Measurements from ENCODE around the gene IMMP2L.

Gene IMMP2L

DNA sequence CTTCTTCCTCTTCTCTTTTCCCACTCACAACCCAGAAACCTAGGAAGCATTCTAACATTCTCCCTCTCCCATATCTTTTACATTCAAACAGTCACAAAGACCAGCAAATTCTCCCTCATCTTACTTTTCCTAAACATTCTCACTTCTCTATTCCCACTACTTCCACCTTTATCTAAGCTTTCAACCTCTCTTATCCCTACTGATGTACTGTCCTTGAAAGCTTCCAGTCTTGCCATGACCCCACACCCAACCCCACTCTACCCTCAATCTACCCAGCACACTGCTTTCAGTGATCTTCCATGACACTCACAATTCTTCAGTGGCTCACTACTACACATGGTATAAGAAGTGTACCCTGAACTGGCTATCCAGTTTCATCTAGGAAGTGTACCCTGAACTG is 5.3 kb downstream of the IMMP2L start:
- DNase-seq, result no peak

- DNase-seq, result no peak
Measured at GRCh38 chr7:111554086-111554485, 8.2 kb downstream of the IMMP2L start.

DNA sequence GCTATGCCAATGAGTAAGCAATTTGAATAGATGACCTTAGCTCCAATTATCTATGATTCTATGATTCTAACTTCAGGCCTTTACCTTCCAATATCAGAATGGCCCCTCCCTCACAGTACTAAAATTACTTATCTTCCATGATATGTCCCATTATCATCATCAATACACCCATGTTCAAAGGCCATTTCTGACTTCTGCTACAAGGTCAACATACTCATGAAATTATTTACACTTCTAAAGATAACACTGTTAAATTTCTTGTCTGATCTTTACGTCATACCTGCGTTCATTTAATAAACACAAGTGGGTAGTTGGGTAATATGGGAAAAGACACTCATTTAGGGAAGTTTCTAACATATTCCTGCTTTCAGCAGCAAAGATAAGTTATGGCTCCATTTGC is 21.2 kb downstream of the IMMP2L start:
- no peak for DNase-seq

GRCh38 chr7:111540199-111540815 is 22.0 kb downstream of the IMMP2L start:
- DNase-seq, result no peak

GRCh38 chr7:111537134-111537533 is 25.2 kb downstream of the IMMP2L start:
- no peak for DNase-seq

DNA sequence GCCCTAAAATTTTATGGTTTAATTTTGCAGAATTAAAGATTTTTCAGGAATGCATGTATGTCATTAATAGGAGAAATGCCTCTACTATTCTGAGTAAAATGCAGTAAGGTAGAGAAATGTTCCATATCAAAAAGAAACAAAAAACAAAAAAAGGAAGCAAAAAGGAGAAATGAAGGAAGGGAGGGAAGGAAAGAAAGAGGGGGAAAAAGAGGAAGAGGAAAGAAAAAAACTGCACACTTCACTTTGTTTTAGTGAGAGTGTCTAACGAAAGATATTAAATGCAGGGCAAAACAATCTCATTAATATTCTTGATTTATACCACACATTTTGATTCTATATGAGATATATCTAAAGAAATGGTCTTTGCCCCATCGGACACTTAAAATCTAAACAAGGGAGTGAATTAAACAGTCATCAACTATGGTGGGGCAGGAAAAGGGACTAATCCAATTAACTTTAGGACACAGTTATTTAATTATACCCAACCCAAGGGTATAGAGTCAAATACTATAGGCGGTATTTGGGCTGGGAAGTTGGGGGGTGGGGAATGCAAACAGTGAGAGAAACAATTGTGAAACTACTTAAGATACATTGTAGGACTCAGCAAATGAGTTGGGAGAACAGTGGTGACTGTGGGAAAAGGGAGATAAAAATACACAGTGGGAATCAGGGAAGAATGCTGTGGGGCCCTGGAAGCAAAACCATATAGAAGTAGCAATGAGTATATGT is 27.0 kb downstream of the IMMP2L start:
- DNase-seq, result no peak

GRCh38 chr7:111532625-111533024 is 29.7 kb downstream of the IMMP2L start:
- DNase-seq, result no peak

GRCh38 chr7:111531993-111532392 is 30.3 kb downstream of the IMMP2L start:
- DNase-seq, result no peak

DNA sequence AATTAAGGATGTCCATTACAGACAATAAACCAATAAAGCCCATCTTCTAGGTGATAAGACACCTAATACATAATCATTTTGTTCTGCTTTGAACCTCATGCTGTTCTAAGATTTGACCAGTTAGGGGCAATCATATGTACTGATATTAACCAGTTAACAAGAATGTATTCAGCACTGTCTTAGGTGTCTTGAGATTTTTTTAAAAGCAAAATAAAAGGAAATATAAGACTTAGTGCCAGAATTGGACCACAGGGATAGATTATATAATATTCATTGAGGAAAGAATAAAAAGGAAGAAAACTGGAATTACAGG is 32.0 kb downstream of the IMMP2L start:
- DNase-seq, result no peak

- DNase-seq, result no peak
Measured at GRCh38 chr7:111529507-111530355, 32.6 kb downstream of the IMMP2L start.

GRCh38 chr7:111528331-111528730 is 34.0 kb downstream of the IMMP2L start:
- no peak for DNase-seq

GRCh38 chr7:111527545-111527944 is 34.7 kb downstream of the IMMP2L start:
- DNase-seq, result no peak

DNA sequence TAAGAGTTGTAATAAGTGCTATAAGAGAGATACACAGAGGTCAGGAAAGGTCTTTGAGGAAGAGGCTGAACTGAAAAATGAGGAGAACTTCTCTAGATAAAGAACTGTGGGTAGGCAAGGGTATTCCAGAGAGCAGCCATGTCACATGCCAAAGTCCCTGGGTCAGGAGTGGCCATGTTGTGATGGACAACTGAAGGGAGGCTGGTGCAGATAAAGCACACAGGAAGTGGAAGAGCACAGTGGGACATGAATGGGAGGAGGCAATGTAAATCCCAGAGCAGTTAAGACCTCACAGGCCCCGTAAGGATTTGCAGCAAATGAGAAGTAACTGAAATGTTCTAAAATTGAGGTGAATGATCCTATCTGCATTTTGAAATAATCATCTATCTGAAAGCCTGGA is 37.2 kb downstream of the IMMP2L start:
- no peak for DNase-seq

- no peak for DNase-seq
Measured at GRCh38 chr7:111521660-111522059, 40.6 kb downstream of the IMMP2L start.

DNA sequence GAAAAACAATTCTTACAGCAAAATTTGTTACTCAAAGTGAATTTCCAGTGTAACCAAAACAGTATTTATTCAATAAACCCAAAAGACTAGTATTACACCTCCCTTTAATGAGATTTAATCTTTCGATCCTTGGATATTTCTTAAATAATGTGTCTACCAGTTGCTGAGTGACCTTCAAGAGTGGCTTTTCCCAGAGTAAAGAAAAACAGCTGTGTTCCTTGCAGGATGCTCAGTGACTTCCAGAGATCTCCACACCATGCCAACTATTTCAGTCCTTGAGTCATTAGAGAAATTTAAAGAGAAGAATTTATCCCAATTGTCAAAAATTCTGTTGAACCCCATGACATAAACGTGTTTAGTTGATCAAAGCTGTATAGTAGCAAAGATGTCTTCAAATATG is 44.0 kb downstream of the IMMP2L start:
- no peak for DNase-seq

- DNase-seq, result no peak
Measured at GRCh38 chr7:111517549-111517951, 44.7 kb downstream of the IMMP2L start.

DNA sequence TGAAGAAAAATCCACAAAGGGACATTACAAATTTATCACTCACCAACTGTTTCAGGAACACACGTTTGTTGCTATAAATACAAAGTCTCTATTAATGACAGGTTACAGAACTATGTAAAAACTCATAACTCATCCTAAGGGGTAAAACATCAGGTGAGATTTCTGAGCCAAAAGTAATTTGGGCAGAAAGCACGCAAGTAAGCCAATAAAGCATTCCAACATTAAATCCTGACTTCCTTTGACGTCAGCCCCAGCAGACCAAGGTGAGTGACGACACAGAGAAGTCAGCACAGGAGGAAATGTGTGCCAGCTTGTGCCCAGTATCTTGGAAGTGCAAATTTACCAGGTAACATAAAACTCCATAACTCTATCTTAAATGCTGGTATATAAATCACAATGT is 45.7 kb downstream of the IMMP2L start:
- DNase-seq, result no peak

DNA sequence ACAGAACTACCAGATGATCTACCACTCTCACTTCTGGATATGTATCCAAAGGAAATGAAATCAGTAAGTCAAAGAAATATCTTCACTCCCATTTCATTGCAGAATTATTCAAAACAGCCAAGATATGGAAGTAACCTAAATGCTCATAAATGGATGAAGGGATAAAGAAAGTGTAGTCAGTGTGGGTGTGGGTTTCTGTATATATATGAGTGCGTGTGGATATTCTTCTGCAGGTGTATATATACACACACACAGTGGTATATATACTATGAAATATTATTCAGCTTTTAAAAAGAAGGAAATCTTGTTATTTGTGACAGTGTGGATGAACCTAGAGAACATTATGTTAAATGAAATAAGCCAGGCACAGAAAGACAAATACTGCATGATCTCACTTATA is 48.7 kb downstream of the IMMP2L start:
- no peak for DNase-seq

GRCh38 chr7:111511845-111512244 is 50.4 kb downstream of the IMMP2L start:
- DNase-seq, result no peak

- DNase-seq, result no peak
Measured at GRCh38 chr7:111510584-111511378, 51.5 kb downstream of the IMMP2L start.

DNA sequence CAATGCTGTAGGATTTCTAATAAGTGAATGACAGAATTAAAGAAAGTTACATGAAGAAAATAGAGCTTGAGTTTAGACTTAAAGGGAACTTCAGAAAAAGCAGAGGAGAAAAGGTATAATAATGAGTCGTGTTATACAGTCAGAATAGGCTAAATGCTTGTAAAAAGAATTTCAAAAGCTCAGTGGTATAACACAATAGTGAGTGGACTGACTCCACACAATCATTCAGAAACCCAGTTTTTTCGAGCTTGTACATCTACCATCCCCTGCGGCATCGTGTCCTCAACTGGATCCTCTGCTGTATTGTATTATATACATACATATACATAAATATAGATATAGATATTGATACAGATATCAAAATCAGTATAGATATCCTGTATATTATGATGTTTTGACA is 52.2 kb downstream of the IMMP2L start:
- no peak for DNase-seq

DNA sequence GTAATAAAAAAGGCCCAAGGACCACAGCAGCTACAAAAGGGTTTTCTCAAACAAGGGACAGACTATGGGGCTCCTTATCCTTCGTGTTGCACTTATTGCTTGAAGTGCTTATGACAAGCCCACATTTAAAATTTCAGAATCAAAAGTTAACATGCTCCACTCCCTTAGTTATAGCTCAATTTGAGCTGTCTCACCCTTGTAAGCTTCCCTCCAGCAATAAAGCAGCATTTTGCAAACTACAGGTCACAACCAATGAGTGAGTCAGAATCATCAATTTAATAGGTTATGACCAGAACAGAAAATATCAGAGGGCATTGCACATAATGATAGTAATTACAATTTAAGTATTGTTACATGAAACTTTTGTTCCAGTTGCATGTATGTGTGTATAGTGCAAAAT is 53.0 kb downstream of the IMMP2L start:
- DNase-seq, result no peak

DNA sequence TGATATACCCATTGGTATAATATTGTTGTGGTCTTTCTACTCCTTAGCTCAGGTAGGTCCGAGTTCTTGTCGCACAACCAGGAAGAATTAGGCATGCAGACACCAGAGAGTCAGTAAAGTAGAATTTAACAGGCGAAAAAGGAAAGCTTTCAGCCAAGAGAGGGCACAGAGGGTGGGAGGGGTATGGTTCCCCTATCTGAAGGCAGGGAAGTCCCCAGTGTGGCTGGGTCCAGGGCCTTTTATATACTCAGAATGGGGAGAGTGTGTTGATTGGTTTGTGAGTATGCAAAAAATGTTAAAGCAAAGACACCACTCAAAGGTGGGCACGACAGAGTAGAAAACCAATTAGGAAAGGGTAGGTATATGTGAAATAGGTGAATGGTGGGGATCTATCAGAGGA is 53.9 kb downstream of the IMMP2L start:
- DNase-seq, result no peak
